ENCODE measurements around the gene PLA2G4A. TPM values are rescaled to one million over a fixed set of nuclear protein-coding genes. Genes with fewer than 3 reads are reported as not detected.

The PLA2G4A gene
- polyA plus RNA-seq, 1 donor (not counting 4 experiments of a cell fraction or from before 2014, with no cell fraction given) = 29.2 TPM

GRCh38 chr1:186937016-186937670, 108.4 kb downstream of the PLA2G4A start:
- no peak for TF ChIP-seq CTCF (optimal IDR thresholded peaks at IDR 0.05 in 1 of 3, IDR thresholded peaks at IDR 0.05 in 1 of 3, conservative IDR thresholded peaks at IDR 0.05 in 1 of 3; ENCODE audit: extremely low read depth in 1 of 3, insufficient read depth in 2 of 3, low read length in 3 of 3)

GRCh38 chr1:186943891-186944686, 115.3 kb downstream of the PLA2G4A start:
- H3K27me3 ChIP-seq (ENCODE audit: control insufficient read depth, extremely low read depth, insufficient read depth, low read length) = no peaks in the 10 kb centered on the region
- DNase-seq (ENCODE audit: low read depth, low spot score) (no peak), FAIRE-seq (no peak)
- no peaks in the 10 kb centered on the region for H3K36me3 ChIP-seq (ENCODE audit: control insufficient read depth in 2 of 2, extremely low read depth in 1 of 2, insufficient read depth in 2 of 2, low read length in 2 of 2)
- TF ChIP-seq EZH2 (IDR thresholded peaks at IDR 0.05; ENCODE audit: low read length) (no peak), CTCF (optimal IDR thresholded peaks at IDR 0.05 in 1 of 3, IDR thresholded peaks at IDR 0.05 in 1 of 3, conservative IDR thresholded peaks at IDR 0.05 in 1 of 3; ENCODE audit: extremely low read depth in 1 of 3, insufficient read depth in 2 of 3, low read length in 3 of 3) (no peak)
- dilution Hi-C loops (cut with MboI; ENCODE audit: extremely low pct_ligation_motif_present, low sequenced_read_pairs) = no loop called here
- H4K20me1 ChIP-seq (ENCODE audit: control insufficient read depth, extremely low read depth, insufficient read depth, low read length) = no peaks in the 10 kb centered on the region
- H3K9me1 ChIP-seq (ENCODE audit: control insufficient read depth, extremely low read depth, insufficient read depth, low read length) = no peaks in the 10 kb centered on the region
- no peak overlapping the region for H3K9ac ChIP-seq (ENCODE audit: control insufficient read depth, extremely low read depth, insufficient read depth, low read length)
- no peak overlapping the region for H3K4me2 ChIP-seq (ENCODE audit: control insufficient read depth, extremely low read depth, insufficient read depth, low read depth, low read length)
- no peak overlapping the region for H3K4me3 ChIP-seq (ENCODE audit: control insufficient read depth in 2 of 3, extremely low read depth in 1 of 3, insufficient read depth in 2 of 3, low read depth in 1 of 3, low read length in 3 of 3)
- H3K4me1 ChIP-seq (ENCODE audit: control insufficient read depth, extremely low read depth, insufficient read depth, low read length) = no peaks in the 10 kb centered on the region
- H3K9me3 ChIP-seq (ENCODE audit: control insufficient read depth, low read depth, low read length) = no peaks in the 10 kb centered on the region
- H3K27ac ChIP-seq (ENCODE audit: control insufficient read depth, insufficient read depth, low read length) = no peak overlapping the region
- H3K79me2 ChIP-seq (ENCODE audit: control insufficient read depth, insufficient read depth, low read length) = no peaks in the 10 kb centered on the region
- no peak overlapping the region for H2AFZ ChIP-seq (ENCODE audit: control insufficient read depth, low read length)

More at GRCh38 chr1:186937016-186937670, 108.4 kb downstream of the PLA2G4A start:
- Histone ChIP-seq H4K20me1 (ENCODE audit: control insufficient read depth, extremely low read depth, insufficient read depth, low read length) (no peaks in the 10 kb centered on the region), H2AFZ (ENCODE audit: control insufficient read depth, low read length) (no peak overlapping the region), H3K4me1 (ENCODE audit: control insufficient read depth, extremely low read depth, insufficient read depth, low read length) (no peaks in the 10 kb centered on the region), H3K36me3 (ENCODE audit: control insufficient read depth in 2 of 2, extremely low read depth in 1 of 2, insufficient read depth in 2 of 2, low read length in 2 of 2) (no peaks in the 10 kb centered on the region), H3K9me3 (ENCODE audit: control insufficient read depth, low read depth, low read length) (no peaks in the 10 kb centered on the region), H3K27ac (ENCODE audit: control insufficient read depth, insufficient read depth, low read length) (no peak overlapping the region), H3K79me2 (ENCODE audit: control insufficient read depth, insufficient read depth, low read length) (no peaks in the 10 kb centered on the region), H3K4me2 (ENCODE audit: control insufficient read depth, extremely low read depth, insufficient read depth, low read depth, low read length) (no peak overlapping the region), H3K9ac (ENCODE audit: control insufficient read depth, extremely low read depth, insufficient read depth, low read length) (no peak overlapping the region), H3K27me3 (ENCODE audit: control insufficient read depth, extremely low read depth, insufficient read depth, low read length) (no peaks in the 10 kb centered on the region), H3K4me3 (ENCODE audit: control insufficient read depth in 2 of 3, extremely low read depth in 1 of 3, insufficient read depth in 2 of 3, low read depth in 1 of 3, low read length in 3 of 3) (no peak overlapping the region), H3K9me1 (ENCODE audit: control insufficient read depth, extremely low read depth, insufficient read depth, low read length) (no peaks in the 10 kb centered on the region)
- DNase-seq (ENCODE audit: low read depth, low spot score) = no peak
- dilution Hi-C loops (cut with MboI; ENCODE audit: extremely low pct_ligation_motif_present, low sequenced_read_pairs) = no loop called here
- FAIRE-seq = no peak

Data from keratinocyte (primary cell).